ENCODE results near the gene GAB4. TPM values are rescaled to one million over a fixed set of nuclear protein-coding genes. Genes with fewer than 3 reads are reported as not detected.
A peak's percentile ranks its signal among the peaks of the same experiment; 100 is the strongest.

Gene GAB4
- total and polyA plus RNA-seq, 10 of the 15 experiments (the other 5 are each of a cell fraction or from before 2014, with no cell fraction given) = not detected

DNA sequence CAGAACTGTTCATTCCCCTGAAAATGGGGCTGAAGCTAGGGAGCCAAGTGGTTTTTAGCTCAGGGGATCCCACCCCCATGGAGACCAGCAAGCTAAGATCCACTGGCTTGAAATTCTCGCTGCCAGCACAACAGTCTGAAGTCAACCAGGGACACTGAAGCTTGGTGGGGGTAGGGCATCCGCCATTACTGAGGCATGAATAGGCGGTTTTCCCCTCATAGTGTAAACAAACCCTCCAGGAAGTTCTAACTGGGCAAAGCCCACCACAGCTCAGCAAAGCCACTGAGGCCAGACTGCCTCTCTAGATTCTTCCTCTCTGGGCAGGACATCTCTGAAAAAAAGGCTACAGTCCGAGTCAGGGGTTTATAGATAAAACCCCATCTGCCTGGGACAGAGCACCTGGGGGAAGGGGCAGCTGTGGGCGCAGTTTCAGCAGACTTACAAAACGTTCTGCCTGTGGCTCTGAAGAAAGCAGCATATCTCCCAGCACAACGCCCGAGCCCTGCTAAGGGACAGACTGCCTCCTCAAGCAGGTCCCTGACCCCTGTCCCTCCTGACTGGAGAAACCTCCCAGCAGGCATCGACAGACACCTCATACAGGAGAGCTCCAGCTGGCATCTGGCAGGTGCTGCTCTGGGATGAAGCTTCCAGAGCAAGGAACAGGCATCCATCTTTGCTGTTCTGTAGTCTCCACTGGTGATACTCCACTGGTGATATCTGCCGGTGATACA, 32.7 kb downstream of the GAB4 start:
- Histone ChIP-seq H3K27ac (ENCODE audit: control insufficient read depth, insufficient read depth) (no peak overlapping the region), H3K27me3 (replicated peaks in 1 of 2; ENCODE audit: control insufficient read depth in 2 of 2, insufficient read depth in 2 of 2, low read length in 1 of 2) (0 out of 4 replicates have a peak, but pooled peaks cover 0 to 1% of the 10 kb centered on the region in 2 experiments), H3K9ac (ENCODE audit: control insufficient read depth, insufficient read depth, low read length) (no peak overlapping the region), H4K20me1 (ENCODE audit: control insufficient read depth, insufficient read depth) (no peaks in the 10 kb centered on the region), H3K79me2 (ENCODE audit: control insufficient read depth, insufficient read depth, low read length) (no peaks in the 10 kb centered on the region), H3K9me3 (replicated peaks; ENCODE audit: control insufficient read depth, insufficient read depth, low read length) (no peaks in the 10 kb centered on the region), H3K4me2 (ENCODE audit: control insufficient read depth, insufficient read depth) (no peak overlapping the region), H2AFZ (ENCODE audit: control insufficient read depth, low read depth, low read length) (no peak overlapping the region), H3K36me3 (ENCODE audit: control insufficient read depth in 2 of 2, insufficient read depth in 2 of 2, low read length in 1 of 2) (no peaks in the 10 kb centered on the region), H3K4me3 (no peak overlapping the region), H3K4me1 (ENCODE audit: control insufficient read depth, insufficient read depth, low read length) (no peaks in the 10 kb centered on the region)
- ChIA-PET SMC1A (ENCODE audit: uncharacterized antibody, unreplicated experiment) (no interaction called here), POLR2A (interaction anchor here (0.6 kb wide), 1 partner anchor 283 kb away, joined by 3 read pairs; no protein-coding TSS in a partner anchor), RAD21 (ENCODE audit: unreplicated experiment) (no interaction called here), CTCF (no interaction called here)
- intact Hi-C loops (cut with micrococcal nuclease; ENCODE audit: unreplicated experiment) (no loop called here), in situ Hi-C loops (cut with MboI) (no loop called here)
- no peak for DNase-seq (ENCODE audit: low read depth, low spot score)
- no peak for FAIRE-seq
- no peak for ATAC-seq
- TF ChIP-seq, protein P1, sequence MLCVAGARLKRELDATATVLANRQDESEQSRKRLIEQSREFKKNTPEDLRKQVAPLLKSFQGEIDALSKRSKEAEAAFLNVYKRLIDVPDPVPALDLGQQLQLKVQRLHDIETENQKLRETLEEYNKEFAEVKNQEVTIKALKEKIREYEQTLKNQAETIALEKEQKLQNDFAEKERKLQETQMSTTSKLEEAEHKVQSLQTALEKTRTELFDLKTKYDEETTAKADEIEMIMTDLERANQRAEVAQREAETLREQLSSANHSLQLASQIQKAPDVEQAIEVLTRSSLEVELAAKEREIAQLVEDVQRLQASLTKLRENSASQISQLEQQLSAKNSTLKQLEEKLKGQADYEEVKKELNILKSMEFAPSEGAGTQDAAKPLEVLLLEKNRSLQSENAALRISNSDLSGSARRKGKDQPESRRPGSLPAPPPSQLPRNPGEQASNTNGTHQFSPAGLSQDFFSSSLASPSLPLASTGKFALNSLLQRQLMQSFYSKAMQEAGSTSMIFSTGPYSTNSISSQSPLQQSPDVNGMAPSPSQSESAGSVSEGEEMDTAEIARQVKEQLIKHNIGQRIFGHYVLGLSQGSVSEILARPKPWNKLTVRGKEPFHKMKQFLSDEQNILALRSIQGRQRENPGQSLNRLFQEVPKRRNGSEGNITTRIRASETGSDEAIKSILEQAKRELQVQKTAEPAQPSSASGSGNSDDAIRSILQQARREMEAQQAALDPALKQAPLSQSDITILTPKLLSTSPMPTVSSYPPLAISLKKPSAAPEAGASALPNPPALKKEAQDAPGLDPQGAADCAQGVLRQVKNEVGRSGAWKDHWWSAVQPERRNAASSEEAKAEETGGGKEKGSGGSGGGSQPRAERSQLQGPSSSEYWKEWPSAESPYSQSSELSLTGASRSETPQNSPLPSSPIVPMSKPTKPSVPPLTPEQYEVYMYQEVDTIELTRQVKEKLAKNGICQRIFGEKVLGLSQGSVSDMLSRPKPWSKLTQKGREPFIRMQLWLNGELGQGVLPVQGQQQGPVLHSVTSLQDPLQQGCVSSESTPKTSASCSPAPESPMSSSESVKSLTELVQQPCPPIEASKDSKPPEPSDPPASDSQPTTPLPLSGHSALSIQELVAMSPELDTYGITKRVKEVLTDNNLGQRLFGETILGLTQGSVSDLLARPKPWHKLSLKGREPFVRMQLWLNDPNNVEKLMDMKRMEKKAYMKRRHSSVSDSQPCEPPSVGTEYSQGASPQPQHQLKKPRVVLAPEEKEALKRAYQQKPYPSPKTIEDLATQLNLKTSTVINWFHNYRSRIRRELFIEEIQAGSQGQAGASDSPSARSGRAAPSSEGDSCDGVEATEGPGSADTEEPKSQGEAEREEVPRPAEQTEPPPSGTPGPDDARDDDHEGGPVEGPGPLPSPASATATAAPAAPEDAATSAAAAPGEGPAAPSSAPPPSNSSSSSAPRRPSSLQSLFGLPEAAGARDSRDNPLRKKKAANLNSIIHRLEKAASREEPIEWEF (IDR thresholded peaks at IDR 0.05; ENCODE audit: insufficient replicate concordance, low read depth, low read length) = no peak
- TF ChIP-seq RCOR1 (conservative IDR thresholded peaks at IDR 0.05; ENCODE audit: low read depth, low read length) (no peak), EGR1 (IDR thresholded peaks at IDR 0.05; ENCODE audit: borderline replicate concordance in 1 of 2, low read depth in 2 of 2, low read length in 2 of 2) (no peak), RB1 (IDR thresholded peaks at IDR 0.05; ENCODE audit: borderline replicate concordance) (no peak), YY1 (IDR thresholded peaks at IDR 0.05; ENCODE audit: low read depth, low read length) (0 out of 2 replicates have a peak, but pooled peaks have one; percentile 17)
- TF ChIP-seq, protein P2, sequence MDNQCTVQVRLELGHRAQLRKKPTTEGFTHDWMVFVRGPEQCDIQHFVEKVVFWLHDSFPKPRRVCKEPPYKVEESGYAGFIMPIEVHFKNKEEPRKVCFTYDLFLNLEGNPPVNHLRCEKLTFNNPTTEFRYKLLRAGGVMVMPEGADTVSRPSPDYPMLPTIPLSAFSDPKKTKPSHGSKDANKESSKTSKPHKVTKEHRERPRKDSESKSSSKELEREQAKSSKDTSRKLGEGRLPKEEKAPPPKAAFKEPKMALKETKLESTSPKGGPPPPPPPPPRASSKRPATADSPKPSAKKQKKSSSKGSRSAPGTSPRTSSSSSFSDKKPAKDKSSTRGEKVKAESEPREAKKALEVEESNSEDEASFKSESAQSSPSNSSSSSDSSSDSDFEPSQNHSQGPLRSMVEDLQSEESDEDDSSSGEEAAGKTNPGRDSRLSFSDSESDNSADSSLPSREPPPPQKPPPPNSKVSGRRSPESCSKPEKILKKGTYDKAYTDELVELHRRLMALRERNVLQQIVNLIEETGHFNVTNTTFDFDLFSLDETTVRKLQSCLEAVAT (IDR thresholded peaks at IDR 0.05) = no peak
- WGBS (ENCODE audit: insufficient coverage, insufficient replicate concordance, low lambda C conversion rate, missing lambda C conversion rate) = 26% methylated on average over 10 of the region's 10 CpGs
- BruUV-seq (replicated peaks) = no TSS peak
